MM.1S (cell line): Measurements from ENCODE around the gene BRME1.

Experiments used
- DNase-seq: peaks from one replicate; pipeline ENCODE4 v3.0.0-alpha.2; 2015
- H2AFZ ChIP-seq: fragments of 300-600 bp; sonication (generic); 2 replicates; pipeline ENCODE4 v1.6.0; 2016; ENCODE audit warnings: antibody characterized with exemption, low read length
- H3F3A ChIP-seq: fragments of 300-600 bp; sonication (generic); 2 replicates; pipeline ENCODE4 v1.6.1; 2016; ENCODE audit warnings: mild to moderate bottlenecking, antibody characterized with exemption, low read length, moderate library complexity, mixed read lengths; ENCODE audit not compliant: insufficient read depth
- H3K27ac ChIP-seq: fragments of 300-600 bp; sonication (generic); 2 replicates; pipeline ENCODE4 v1.5.1; 2016; ENCODE audit warnings: mild to moderate bottlenecking, low read length
- H3K27me3 ChIP-seq: fragments of 300-600 bp; sonication (generic); replicated peaks from 2 replicates; pipeline ENCODE4 v1.6.0; 2016; ENCODE audit warnings: low read length; ENCODE audit not compliant: insufficient read depth
- H3K36me3 ChIP-seq: fragments of 300-600 bp; sonication (generic); replicated peaks from 2 replicates; pipeline ENCODE4 v1.6.1; 2016; ENCODE audit warnings: mild to moderate bottlenecking, low read length, mixed read lengths; ENCODE audit not compliant: insufficient read depth
- H3K4me1 ChIP-seq: fragments of 300-600 bp; sonication (generic); 2 replicates; pipeline ENCODE4 v1.6.1; 2016; ENCODE audit warnings: low read length, mixed read lengths
- H3K4me2 ChIP-seq: fragments of 300-600 bp; sonication (generic); 2 replicates; pipeline ENCODE4 v1.6.0; 2016; ENCODE audit warnings: low read depth, low read length
- H3K4me3 ChIP-seq: fragments of 300-600 bp; sonication (generic); 2 replicates; pipeline ENCODE4 v1.5.1; 2016; ENCODE audit warnings: low read length, mixed read lengths
- H3K79me2 ChIP-seq: fragments of 300-600 bp; sonication (generic); 2 replicates; pipeline ENCODE4 v1.6.1; 2016; ENCODE audit warnings: mixed run types, low read length, mixed read lengths
- H3K9ac ChIP-seq: fragments of 300-600 bp; sonication (generic); 2 replicates; pipeline ENCODE4 v1.6.1; 2016; ENCODE audit warnings: low read length, mixed read lengths
- H3K9me2 ChIP-seq: fragments of 300-600 bp; sonication (generic); replicated peaks from 2 replicates; pipeline ENCODE4 v1.6.1; 2016; ENCODE audit warnings: mild to moderate bottlenecking, low read length, mixed read lengths; ENCODE audit not compliant: insufficient read depth
- H3K9me3 ChIP-seq: fragments of 300-600 bp; sonication (generic); replicated peaks from 2 replicates; pipeline ENCODE4 v1.6.1; 2016; ENCODE audit warnings: mild to moderate bottlenecking, low read length, mixed read lengths; ENCODE audit not compliant: insufficient read depth
- H4K20me1 ChIP-seq: fragments of 300-600 bp; sonication (generic); 2 replicates; pipeline ENCODE4 v1.6.1; 2016; ENCODE audit warnings: mild to moderate bottlenecking, low read length, moderate library complexity, mixed read lengths; ENCODE audit not compliant: insufficient read depth
- EZH2 ChIP-seq: fragments of 300-600 bp; sonication (generic); optimal IDR thresholded peaks from 2 replicates; pipeline ENCODE3; 2017; ENCODE audit warnings: low read depth, mild to moderate bottlenecking, antibody characterized with exemption, low read length, mixed read lengths
- EZH2phosphoT487 ChIP-seq: fragments of 300-600 bp; sonication (generic); IDR thresholded peaks from 2 replicates; pipeline ENCODE4 v1.6.1; 2018; ENCODE audit warnings: antibody characterized with exemption, low read length
- TF ChIP-seq, protein P1 (sequence below): fragments of 300-600 bp; sonication (generic); IDR thresholded peaks from 2 replicates; pipeline ENCODE4 v1.5.1; 2016; ENCODE audit warnings: antibody characterized with exemption, low read length, mixed read lengths

The BRME1 gene

GRCh38 chr19:13932911-13933393 lies 27.0 kb upstream of the BRME1 start:
- H3K4me3 ChIP-seq: no peak overlapping the region
- TF ChIP-seq EZH2phosphoT487 (no peak), EZH2 (no peak)
- TF ChIP-seq, protein P1, sequence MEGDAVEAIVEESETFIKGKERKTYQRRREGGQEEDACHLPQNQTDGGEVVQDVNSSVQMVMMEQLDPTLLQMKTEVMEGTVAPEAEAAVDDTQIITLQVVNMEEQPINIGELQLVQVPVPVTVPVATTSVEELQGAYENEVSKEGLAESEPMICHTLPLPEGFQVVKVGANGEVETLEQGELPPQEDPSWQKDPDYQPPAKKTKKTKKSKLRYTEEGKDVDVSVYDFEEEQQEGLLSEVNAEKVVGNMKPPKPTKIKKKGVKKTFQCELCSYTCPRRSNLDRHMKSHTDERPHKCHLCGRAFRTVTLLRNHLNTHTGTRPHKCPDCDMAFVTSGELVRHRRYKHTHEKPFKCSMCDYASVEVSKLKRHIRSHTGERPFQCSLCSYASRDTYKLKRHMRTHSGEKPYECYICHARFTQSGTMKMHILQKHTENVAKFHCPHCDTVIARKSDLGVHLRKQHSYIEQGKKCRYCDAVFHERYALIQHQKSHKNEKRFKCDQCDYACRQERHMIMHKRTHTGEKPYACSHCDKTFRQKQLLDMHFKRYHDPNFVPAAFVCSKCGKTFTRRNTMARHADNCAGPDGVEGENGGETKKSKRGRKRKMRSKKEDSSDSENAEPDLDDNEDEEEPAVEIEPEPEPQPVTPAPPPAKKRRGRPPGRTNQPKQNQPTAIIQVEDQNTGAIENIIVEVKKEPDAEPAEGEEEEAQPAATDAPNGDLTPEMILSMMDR: no peak
- H2AFZ ChIP-seq: no peak overlapping the region
- H3K36me3 ChIP-seq: no peaks in the 10 kb centered on the region
- DNase-seq: no peak
- no peaks in the 10 kb centered on the region for H3K9me3 ChIP-seq
- H3K79me2 ChIP-seq: no peaks in the 10 kb centered on the region
- H3K27me3 ChIP-seq: peaks cover 19% of the 10 kb centered on the region
- no peak overlapping the region for H3K4me2 ChIP-seq
- H3K9ac ChIP-seq: no peak overlapping the region
- no peak overlapping the region for H3K27ac ChIP-seq
- H3K9me2 ChIP-seq: no peaks in the 10 kb centered on the region
- no peaks in the 10 kb centered on the region for H3K4me1 ChIP-seq
- no peaks in the 10 kb centered on the region for H3F3A ChIP-seq
- H4K20me1 ChIP-seq: no peaks in the 10 kb centered on the region

GRCh38 chr19:13932149-13932637 lies 26.3 kb upstream of the BRME1 start:
- TF ChIP-seq, protein P1: no peak
- no peak for TF ChIP-seq EZH2phosphoT487
- no peak for TF ChIP-seq EZH2
- no peak overlapping the region for H3K4me3 ChIP-seq
- peaks cover 12% of the 10 kb centered on the region for H3K27me3 ChIP-seq
- H4K20me1 ChIP-seq: no peaks in the 10 kb centered on the region
- H3F3A ChIP-seq: no peaks in the 10 kb centered on the region
- no peaks in the 10 kb centered on the region for H3K9me2 ChIP-seq
- H3K4me1 ChIP-seq: no peaks in the 10 kb centered on the region
- no peak overlapping the region for H3K4me2 ChIP-seq
- no peaks in the 10 kb centered on the region for H3K9me3 ChIP-seq
- no peak overlapping the region for H3K27ac ChIP-seq
- no peak overlapping the region for H2AFZ ChIP-seq
- no peak overlapping the region for H3K9ac ChIP-seq
- H3K79me2 ChIP-seq: no peaks in the 10 kb centered on the region
- no peaks in the 10 kb centered on the region for H3K36me3 ChIP-seq
- DNase-seq: no peak

DNA sequence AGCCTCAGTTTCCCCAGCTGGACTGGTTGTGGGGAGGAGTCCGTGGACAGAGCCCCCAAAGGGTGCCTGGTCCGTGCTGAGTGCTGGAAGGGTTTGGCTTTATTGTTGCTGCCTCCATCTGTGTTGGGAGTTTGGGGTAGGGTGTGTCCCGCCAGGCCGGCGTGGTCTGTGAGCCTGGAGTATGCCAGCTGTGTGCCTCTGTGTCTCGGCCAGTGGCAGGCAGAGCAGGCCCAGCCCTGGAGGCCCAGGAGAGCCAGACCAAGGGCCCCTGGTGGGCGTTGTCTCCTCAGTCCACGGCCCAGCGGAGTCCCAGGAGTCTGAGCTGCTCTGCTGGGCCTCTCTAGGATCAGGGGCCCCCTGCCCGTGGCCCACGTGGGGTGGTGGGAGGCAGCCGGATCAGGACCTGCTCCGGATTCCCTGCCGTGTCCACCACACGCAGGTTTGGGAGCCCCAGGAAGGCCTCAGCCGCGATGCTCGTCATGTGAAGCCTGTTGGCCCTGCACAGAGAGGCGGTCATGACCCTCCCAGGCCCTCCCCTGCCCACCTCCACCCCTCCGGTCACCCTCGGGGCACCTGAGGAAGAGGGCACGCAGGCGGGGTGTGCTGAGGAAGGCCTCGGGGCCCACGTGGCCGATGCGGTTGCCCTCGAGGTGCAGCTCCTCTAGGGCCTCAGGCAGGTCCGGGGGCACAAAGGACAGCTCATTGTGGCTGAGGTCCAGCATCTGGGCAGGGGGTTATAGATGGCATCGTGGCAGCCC lies 25.7 kb upstream of the BRME1 start:
- no peak overlapping the region for H2AFZ ChIP-seq
- no peaks in the 10 kb centered on the region for H3K36me3 ChIP-seq
- H3K27ac ChIP-seq: no peak overlapping the region
- no peaks in the 10 kb centered on the region for H3K9me3 ChIP-seq
- H3K4me3 ChIP-seq: no peak overlapping the region
- H3K9ac ChIP-seq: no peak overlapping the region
- H3F3A ChIP-seq: no peaks in the 10 kb centered on the region
- TF ChIP-seq EZH2phosphoT487 (no peak), EZH2 (no peak)
- TF ChIP-seq, protein P1: no peak
- no peaks in the 10 kb centered on the region for H3K4me1 ChIP-seq
- no peaks in the 10 kb centered on the region for H3K79me2 ChIP-seq
- H3K27me3 ChIP-seq: peaks cover 10% of the 10 kb centered on the region
- H4K20me1 ChIP-seq: no peaks in the 10 kb centered on the region
- no peak for DNase-seq
- no peak overlapping the region for H3K4me2 ChIP-seq
- no peaks in the 10 kb centered on the region for H3K9me2 ChIP-seq
